Islet of Langerhans (tissue), 1 donor: ENCODE measurements around the gene SETBP1.

Experiments
- FAIRE-seq: peaks from one replicate; lab custom pipeline; 2011; peaks lifted over from hg19 to GRCh38; lab: Jason Lieb, UNC

SETBP1 gene

DNA sequence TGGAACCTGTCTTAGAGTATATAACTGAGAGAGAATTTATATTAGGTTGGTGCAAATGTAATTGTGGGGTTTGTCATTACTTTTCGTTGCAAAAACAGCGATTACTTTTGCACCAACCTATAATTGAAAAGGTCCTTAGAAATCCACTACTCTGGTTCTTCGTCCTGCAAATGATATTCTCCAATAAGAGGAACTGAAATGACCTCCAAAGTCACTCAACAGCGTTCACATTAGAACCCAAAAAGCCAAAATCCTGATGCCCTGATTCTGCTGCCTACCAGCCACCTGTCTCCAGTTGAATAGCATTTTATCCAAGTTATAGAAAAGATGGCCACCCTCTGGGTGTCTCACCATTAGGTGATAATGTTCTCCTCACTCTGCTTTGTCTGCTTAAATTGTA lies 230.6 kb downstream of the SETBP1 start:
- FAIRE-seq: no peak

DNA sequence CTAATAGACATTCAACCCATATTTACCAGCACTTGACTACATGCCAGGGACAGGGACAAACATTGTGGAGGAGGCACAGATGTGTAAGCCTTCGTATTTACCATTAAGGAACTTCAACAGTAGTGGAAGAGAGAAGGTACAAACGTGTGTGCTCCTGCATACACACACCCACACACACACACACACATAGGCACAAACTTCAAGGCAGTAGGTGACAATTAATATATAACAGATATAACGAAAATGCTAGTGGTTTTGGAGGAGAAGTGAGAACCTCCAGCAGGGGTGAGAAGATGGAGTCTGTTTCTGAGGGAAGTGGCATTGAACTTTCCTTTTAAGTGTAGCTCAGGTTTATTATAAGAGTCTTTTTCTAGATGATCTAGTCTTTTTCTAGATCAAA lies 231.1 kb downstream of the SETBP1 start:
- FAIRE-seq: no peak

DNA sequence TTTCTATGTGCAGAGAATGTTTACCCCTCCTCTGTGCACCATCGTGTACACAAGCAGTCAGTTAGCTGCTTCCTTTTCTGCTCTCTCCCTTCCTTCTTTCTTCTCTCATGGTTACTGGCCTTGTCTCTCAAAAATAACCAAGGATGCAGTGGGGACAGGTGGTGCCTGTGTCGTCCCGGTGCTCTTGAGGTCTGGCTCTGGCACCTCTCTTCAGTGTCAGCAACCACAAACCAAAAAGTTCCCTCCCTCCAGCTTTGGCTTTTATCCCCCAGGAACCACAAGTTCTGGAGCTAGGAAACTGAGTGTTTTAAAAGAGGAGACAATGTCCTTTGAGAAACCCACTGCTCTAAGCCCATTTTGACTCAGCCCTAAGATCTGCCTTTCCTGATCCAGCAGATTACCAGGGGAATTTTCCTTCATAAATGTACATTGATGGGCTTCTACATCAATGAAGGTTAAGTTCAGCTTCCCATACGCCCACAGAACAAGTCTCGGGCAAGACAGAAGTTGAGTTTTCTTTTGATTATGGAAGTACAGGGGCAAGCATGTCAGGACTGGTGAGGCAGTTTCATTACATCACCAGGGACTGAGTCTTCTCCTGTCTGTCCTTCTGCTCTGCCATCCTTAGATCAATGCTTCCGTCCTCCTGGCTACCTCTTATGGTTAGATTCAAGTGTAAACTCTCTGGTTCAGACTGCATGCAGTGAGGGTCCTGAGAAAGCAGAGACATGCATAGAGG lies 232.2 kb downstream of the SETBP1 start:
- FAIRE-seq: no peak

DNA sequence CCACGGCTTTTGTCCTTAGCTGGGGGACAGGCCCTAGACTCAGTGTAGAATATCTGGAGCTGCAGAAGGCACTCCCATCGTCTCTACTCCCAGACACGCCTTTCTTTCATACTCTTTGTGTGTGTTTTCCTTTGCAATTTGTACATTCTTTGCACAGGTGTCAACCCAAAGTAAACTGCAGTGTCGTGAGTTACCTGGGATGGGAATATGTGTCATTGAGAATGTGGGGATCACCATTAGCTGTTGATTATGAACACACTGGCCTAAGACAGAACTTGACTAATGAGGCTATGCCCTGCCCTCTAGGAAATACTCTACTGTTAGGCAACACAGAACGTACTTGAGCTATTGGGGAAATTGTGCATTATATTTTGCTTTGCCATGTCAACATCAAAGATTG lies 233.3 kb downstream of the SETBP1 start:
- FAIRE-seq: no peak

DNA sequence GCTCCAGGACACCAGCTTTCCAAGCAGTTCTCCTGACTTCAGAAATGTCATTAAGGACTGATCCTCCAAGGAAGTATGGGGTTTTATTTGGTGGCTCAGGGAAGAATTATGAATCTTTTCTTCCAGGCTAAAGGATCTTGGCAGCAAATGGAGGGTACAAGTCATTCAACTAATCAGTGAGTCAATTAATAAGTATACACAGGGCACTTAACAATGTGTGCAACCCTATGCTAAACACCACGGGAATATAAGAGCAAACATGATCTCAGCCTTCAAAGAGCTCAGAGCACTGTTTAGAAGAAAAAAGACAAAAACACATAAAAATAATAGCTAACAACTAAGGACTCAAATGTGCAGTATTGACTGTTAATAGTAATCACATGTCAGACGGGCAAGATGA lies 234.5 kb downstream of the SETBP1 start:
- FAIRE-seq: no peak

DNA sequence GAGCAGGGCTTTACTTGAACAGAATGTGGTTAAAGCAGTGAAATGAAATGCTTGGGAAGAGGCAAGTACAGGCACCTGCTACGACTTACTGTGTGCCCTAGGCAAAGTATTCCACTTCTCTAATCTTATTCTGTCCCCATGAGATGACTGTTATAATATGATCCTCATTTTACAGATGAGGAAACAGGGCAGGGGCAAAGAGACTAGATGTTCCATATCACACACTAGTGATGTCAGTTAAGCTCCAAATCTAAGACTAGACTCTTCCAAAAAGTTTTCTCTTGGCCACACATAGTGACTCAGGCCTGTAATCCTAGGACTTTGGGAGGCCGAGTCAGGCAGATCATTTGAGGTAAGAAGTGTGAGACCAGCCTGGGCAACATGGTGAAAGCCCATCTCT lies 235.0 kb downstream of the SETBP1 start:
- FAIRE-seq: no peak

DNA sequence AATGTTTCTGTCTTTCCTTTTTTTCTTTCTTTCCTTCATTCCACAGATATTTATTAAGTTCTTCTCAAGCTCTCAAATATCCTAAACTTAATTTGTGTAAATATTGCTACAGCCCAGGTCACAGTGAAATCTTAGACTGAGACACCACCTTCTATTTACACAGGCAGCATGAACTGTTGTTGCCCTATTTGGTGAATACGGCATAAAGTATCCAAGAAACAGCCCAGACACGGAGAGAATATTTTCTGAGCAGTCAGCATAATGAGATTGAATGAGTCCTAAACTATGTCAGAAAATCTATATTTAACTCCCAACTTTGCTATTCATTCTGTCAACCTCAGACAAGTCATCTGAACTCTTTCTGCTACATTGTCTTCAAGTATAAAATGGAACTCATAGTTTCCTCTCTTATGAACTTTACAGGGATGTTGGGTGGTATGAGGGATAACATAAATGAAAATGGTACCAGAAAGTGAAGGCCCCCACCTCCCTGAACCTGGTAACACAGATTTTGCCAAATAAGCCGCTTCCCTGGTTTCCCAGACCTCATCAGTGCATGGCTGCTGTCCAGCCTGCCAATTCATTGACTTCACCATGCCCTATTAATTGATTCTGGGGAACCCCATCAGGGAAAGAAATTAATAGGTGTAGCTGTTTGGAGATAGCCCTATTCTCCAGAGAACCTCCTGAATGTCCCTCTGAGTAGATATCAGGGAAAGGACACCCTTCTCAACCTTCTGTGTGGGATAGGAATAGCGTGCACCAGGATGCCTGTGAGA lies 235.9 kb downstream of the SETBP1 start:
- no peak for FAIRE-seq

DNA sequence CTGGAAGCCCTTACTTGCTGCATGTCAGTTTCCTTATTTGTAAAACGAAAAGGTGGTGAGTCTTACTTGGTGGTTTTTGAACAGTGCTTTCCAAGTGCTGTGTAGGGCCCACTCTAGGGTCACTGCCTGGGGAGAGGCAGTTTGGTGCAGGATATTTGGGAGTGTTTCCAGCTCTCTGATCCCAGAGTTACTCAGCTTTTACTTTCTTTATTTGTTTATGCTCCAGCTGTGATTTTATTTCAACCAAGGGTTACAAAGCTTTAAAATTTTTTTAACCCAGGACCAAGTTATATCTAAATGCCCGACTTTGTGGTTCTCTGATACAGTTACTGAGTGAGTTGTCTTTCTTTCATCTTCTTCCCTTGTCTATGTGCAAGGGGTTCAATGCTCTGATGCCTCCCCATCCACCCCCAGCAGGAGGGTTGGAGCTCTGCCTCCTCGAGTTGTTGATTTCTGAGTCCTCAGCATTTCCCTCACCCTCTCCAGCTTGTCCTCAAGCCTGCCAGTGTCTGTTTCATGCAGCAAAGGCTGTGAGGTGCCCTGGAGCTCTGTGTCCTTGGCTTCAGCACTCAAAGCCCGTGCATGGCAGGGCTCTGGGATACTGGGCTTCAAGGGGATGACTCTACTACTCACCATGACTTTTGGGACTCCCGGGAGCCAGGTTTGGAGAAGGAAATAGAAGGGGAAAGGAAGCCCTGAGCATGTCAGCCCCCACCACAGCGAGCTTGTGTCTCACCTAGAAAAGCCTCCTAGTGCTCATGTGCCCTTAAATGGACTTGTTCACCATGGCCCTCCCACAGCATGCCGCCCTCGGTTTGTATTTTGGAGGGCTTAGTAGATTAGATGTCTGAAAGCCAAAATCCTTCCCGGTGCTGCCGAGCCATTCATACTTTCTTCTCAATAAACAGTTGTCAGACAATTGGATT lies 236.8 kb downstream of the SETBP1 start:
- no peak for FAIRE-seq

DNA sequence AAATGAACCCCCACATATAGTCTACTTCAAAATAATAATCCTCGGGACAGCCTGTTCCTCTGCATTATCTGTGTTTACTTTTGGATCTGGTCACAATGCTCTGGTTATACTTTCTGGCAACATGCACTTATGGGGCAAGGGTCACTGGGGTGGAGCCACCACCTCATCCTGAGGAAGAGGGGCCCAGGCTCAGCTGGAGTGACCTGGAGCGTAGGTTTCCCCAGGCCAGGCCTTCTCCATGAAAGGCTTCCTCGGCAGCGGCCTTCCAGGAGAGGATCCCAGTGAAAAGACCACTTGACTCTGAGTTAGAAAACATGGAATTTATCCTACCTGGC lies 237.4 kb downstream of the SETBP1 start:
- FAIRE-seq: no peak

DNA sequence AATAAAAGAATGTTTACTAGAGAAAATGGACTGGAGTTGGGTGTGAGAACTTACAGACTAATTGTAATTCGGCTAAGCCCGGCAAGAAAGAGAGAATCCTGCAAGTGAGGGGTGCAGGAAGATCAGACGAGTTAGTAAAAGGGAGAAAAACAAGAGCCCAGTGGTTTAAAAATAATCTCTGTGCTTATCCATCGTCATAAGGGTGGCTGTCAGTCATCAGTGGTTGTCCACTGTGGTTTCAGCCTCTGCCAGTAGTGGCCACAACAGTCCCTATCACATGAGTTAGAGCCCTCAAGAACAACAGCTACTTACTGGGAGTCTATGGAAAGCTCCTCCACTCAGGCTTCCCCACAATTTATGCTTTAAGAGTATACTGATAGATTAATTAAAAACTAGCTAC lies 239.8 kb downstream of the SETBP1 start:
- FAIRE-seq: no peak

DNA sequence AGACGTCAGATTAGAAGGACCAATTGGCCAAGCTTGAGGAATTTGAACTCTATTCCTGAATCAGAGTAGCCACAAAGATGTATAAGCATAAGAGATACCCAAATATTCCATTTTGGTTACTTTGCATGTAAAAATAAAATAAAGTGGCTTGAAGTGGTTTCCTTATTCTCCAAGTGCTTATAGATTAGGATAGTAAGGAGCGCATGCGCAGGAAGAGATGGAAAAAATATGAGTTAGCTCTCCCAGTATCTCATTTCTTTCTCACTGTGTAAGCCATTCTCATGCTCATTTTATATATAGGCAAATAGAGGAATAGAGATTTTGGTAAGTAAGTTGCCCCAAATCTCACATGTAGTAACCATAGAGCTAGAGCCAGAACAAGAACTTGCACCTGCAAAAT lies 241.3 kb downstream of the SETBP1 start:
- no peak for FAIRE-seq

DNA sequence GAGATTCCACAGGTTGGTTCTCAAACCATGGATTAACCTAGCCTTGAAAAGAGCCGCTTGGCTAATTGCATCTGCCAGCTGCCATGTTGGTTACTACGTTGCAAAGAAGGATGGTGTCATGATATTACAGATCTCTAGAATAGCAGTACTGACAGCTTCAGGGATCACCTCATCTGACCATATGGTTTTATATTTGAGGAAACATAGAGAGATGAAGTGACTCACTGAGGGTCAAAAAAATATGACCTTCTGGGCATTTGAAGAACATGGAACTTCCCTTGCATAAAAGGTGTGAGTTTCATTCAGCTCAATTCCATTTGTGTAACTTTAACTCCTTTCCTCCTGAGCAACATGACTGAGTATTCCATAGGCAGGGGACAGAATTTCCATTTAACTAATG lies 242.3 kb downstream of the SETBP1 start:
- FAIRE-seq: no peak

DNA sequence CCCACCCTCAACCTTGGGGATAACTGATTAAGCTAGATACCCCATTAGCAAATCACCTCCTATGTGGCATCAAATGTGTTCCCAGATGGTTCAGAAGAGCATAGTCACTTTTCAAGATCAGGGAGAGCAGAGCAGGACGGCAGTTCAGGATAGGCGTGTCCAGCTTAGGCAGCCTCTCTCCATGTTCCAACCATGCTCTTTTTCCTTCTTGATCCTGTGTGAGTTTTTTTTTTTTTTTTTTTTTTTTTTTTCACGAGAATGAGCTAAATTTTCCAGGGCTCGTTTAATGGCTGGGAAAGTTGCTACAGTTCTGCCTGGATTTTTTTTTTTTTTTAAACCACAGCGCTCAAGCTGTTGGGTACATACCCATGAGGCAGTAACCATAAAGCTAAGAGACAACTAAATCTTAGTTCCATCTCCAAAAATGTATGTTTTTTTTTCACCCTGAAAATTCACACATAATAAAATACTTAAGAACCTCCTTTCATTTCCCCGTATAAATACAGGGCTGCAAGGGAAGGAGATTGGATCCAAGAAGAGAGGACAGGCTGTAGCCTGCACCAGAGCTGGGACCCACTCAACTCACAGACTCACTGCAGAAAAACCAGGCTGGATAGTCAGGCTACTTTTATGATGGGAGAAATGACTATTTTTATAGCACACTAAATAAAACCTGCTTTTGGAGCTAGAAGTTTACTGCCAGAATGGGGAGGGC lies 244.3 kb downstream of the SETBP1 start:
- no peak for FAIRE-seq

DNA sequence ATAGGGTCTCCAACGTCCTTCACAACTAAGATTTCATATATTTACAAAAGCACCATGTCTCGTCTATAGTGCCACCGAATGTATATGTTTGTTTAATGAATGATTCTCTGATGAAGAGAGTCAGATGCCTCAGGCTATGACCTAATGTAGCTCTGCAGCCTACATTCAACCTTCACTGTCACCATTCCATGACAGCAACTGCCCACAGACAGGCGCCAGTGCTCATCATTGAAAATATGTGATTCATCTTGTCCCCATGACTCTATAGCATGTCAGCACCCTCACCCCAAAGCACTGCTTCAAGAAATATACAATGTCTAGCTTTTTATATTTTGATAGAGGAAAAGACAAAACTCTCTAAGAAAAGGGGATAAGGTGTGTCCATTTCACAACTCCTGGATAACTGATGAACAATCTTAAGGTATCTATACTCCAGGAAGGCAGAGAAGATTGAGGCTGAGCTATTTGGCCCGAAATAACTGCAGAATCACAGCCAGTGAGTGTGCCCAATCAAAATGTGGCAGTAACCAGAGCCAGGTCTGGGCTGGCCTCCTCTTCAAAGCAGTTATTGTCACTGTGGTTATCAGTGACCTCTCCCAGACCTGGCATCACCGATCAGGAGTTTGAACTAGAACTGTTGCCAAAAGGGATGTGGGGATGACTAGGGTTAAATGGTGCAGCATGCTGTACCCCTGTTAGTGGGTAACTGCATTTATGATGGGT lies 246.6 kb downstream of the SETBP1 start:
- no peak for FAIRE-seq

DNA sequence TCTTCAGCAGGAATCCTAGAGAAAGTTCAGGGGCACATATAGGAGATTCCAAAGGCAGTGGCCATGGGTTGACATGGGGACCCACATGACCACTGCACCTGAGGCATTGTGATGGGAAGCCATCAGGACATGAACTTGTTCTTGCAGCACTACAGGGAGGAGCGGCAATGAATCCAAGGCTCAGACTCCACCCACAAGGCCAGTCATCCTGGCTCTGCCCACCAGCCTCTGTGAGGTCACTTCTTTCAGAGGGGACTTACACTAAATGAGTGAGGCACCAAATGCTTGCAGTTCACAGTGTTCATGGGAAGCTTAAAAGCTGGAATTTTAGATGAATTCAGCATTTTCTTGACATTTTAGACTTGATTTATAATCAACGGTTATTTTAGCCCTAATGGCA lies 254.2 kb downstream of the SETBP1 start:
- no peak for FAIRE-seq

DNA sequence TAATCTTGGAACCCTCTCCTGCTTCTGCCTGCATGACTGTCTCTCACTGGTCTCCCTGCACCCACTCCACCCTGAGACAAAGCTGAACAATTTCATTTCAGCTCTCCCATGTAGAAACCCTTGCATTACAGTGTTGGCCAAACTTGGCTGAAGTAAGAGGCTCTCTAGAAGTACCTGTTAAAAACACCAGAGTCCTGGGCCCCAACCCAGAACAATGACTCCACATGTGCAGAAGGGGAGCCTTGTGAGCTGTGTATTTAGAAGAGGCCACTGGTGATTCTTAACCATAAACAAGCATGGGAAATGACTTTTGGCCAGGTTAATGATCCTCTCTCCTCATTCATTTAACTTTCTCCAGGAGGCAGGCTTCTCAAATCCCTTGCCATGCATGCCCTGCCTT lies 254.8 kb downstream of the SETBP1 start:
- FAIRE-seq: no peak

DNA sequence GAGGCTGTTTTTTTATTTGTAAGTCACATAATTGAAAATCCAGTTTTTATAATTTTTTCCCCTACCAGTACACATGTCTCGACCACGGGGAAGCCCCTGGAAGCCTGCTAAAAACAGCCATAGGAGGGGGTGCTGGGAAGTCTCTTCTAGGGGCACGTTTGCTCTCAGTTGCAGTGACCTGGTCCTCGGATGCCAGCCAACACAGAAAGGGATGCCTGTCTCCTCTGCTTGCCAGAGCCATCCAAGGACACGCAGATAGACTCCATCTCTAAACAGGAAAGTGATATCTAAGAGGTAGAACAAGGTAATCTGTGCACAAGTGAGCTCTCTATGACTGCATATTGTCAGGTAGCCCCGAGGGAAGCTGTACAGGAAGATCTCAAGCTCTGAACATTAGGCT lies 255.8 kb downstream of the SETBP1 start:
- no peak for FAIRE-seq

DNA sequence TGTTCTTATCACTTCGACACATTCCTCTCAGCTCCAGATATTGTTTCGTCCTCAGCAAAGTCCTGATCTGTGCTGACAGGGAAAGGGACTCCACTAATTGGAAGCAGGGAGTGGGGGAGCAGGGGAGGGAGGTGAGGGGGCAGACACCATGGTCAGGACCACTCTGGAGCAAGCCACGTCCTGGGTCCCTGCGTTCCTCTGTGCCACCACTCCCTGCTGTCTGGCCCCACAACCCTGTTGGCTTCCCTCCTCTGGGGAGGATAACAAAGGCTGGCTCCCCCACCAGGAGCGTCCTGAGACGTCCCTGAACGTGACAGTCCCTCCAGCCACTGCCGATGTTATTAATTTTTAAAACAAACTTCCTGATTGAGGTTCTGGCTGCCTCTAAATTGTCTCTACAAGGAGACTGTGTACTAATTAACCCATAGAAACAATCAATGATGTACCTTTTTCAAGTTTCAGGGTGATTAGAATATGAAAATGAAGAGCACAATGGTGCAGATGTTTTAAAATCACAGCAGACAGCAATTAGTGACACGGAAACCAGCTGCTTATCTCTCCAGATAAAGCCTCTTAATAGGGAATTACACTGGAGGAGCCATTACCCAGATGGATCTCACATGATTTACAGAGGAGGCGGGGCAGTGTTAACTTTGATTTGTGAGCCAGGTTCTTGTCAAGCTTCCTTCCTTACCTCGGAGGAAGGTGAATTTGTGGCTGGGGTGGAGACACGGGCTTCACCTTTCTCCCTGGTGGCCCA lies 257.5 kb downstream of the SETBP1 start:
- peak; percentile 82 for FAIRE-seq

DNA sequence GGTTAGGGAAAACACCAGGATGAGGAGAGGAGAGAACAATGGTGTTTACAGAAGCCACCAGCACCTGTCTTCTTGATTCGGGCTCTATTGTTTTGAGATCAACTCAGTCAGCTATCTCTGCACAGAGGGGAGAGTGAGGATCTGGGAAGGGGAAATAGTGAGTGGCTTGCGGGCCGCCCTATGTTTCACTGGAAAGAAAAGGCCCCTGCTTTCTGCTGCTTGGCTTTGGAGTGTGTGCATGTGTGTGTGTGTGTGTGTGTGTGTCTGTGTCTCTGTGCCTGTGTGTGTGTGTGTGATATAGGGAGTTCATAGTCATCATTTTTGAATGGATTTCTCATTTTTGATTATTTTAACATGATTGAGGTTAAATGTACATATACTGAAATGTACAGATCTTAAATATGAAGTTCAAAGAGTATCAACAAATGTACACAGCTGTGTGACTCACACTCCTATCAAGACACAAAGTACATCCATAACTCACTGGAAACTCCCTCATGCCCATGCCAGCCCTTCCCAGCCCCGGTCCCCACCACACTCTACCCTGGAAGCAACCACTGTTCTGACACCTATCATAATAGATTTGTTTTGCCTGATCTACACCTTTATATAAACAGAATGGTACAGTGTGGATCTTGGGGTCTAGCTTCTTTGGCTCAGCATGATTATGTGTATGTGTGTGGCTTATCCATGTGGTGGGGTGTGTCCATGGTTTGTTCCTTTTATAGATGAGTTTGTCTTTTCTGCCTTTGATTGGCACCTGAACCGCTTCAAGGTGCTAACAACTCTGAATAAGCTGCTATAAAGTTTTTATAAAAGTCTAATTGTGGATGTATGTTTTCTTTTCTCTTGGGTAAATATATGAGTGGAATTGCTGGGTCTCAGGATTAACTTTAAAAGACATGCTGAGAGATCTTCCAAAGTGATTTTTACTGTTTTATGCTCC lies 258.3 kb downstream of the SETBP1 start:
- FAIRE-seq: no peak

DNA sequence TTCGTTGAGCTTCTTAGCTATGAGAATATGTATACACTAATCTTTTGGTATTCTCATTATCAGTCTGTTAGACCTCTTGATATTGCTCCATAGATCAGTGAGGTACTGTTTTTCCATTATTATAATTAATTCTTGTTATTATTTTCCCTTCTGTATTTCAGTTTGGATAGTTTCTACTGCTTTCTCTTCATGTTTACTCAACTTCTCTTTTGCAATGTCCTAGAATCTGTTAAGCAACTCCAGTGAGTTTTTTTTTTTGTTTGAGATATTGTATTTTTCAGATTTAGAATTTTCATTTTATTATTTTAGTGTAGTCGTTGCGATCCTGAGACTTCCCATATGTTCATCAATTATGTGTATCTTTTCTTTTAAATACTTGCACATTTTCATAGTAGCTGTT lies 260.8 kb downstream of the SETBP1 start:
- no peak for FAIRE-seq
